ENCODE measurements around the gene JAML.
"Not testable (repeated sequence)": the region's sequence is repeated elsewhere in the genome, so short reads cannot be mapped to it uniquely, and the experiment has no call there.

JAML gene

DNA sequence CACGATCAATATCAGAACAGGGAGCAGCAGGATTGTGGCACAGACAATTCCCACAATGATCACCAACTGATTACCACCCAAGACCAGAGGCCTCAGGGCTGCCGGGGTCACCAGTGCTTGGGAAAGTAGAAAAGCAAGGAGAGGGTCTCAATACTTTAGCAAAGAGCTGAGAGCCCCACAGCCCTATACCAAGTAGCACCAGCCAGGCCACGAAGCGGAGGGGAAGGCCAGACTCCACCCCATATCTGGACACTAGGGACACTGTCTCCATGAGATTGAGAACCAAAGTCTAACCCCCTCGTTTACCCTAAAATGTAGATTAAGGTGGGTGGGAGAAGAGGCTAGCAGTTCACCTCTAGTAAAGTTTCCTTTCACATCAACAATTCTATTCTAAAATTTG lies 24.3 kb downstream of the JAML start:
- in situ Hi-C loops (cut with HindIII; ENCODE audit: low sequenced_read_pairs) = loop anchor here (5.0 kb wide), 1 partner anchor 82 kb away; no protein-coding TSS in a partner anchor

DNA sequence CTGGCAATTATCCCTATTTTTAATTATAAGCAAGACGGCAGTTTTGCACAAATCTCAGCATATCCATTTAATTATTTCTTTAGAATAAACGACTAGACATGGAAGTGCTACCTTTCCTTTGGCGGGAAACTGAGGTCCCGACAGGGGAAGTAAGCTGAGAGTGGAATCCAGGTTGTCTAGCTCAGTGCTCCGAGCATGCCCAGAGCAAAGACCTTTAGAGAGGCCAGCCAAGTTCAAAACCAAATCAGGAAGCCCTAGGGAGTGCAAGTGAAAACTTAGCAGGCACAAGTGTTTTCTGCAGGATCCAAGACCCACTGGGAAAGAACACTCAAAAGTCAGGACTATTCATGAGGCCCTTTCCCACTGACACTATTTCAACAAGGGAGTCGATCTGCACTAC lies 25.7 kb downstream of the JAML start:
- in situ Hi-C loops (cut with HindIII; ENCODE audit: low sequenced_read_pairs) = no loop called here

DNA sequence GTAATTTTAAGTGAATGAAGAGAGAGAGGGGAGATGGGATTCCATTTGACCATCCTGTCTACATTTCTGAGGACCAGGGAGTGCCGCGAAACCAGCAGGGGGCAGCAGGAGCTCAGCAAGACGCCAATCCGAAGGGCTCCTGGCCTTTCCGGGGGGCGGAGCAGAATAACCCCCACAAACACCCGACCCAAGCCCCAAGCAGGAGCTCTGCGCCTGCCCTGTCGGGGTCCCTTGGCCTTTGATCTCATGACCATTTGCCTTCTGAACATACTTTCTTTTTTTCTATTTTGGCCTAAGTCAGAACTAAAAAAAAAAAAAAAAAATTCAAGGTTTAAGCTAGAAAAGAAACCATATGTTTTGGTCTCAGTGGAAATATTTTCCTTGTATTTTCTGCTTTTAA lies 26.4 kb downstream of the JAML start:
- in situ Hi-C loops (cut with HindIII; ENCODE audit: low sequenced_read_pairs) = no loop called here

DNA sequence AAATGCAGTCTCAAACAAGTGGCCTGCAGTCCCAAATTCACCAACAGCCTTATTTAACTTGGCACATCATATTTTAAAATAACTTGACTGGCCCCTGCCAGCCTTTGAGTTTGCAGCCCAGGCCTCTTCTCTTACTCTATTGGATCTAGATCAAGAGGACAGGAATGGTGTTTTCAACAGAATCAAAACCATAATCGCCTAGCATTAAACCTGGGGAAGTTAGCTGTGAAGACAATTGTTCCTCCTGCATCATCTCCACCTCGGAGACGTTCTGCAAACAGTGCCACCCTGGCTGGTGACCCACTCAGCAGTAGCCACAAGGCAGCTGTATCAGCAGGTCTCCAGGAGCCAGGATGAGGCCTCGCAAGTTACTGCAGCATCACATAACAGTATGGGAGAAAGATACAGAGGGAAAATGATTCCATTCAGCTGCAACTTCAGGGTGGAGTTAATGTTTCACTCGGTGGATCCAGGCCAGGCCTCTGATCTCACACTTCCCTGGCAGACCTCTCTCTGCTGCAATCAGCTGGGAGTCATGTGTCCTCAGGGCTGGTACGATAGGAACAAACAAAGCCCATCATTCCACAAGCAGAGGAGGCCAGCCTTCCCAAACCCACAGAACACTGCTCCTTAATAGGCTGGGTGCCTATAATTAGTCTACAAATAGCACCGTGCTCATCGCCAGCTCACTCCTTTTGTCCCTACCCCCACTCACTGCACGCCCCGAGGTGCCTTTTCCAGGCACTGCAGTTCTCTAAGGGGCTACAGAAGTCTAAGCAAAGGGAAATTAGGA lies 29.8 kb downstream of the JAML start:
- in situ Hi-C loops (cut with HindIII; ENCODE audit: low sequenced_read_pairs) = no loop called here

DNA sequence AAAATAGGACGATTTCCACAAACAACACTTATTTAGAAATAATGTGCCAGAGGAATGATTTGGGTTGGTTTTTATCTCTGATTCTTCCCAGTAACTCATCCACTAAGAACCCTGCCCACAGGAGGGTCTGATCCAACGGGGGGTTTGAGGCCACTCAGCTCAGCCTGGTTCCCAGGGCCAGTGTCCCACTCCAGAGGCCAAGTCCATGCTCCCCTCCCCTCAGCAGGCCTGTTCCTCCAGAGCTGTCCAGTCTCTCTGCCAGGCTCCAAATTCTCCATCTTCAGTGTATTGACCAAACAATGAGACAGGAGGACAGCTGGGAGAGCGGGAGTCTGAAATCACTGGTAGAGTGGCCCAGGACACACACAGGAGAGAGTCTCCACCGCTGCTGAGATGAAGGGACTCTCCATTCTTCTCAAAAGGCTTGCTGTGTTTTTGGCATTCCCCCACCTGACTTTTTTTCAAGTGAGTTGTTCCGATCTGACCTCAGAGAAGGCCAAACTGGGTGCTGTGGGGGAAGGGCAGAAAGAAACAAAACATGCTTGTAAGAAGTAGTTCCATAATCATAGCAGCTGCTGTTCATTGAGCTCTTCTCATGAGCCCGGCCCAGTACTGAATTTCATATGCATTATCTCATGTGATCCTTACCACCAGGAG lies 30.8 kb downstream of the JAML start:
- in situ Hi-C loops (cut with HindIII; ENCODE audit: low sequenced_read_pairs) = no loop called here

DNA sequence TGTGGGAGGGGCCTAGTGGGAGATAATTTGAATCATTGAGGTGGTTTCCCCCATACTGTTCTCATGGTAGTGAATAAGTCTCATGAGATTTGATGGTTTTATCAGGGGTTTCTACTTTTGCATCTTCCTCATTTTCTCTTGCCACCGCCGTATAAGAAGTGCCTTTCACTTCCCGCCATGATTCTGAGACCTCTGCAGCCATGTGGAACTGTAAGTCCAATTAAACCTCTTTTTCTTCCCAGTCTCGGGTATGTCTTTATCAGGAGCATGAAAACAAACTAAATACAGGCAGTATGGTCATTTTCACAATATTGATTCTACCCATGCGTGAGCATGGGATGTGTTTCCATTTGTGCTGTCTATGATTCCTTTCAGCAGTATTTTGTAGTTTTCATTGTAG lies 32.0 kb downstream of the JAML start:
- in situ Hi-C loops (cut with HindIII; ENCODE audit: low sequenced_read_pairs) = not testable (repeated sequence)

DNA sequence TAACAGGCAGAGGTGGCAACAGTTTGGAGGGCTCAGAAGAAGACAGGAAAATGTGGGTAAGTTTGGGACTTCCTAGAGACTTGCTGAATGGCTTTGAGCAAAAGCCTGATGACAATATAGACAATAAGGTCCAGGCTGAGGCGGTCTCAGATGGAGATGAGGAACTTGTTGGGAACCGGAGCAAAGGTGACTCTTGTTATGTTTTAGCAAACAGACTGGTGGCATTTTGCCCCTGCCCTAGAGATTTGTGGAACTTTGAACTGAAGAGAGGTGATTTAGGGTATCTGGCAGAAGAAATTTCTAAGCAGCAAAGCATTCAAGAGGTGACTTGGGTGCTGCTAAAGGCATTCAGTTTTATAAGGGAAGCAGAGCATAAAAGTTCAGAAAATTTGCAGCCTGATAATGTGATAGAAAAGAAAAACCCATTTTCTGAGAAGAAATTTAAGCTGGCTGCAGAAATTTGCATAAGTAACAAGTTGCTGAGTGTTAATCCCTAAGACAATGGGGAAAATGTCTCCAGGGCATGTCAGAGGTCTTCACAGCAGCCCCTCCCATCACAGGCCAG lies 33.8 kb downstream of the JAML start:
- in situ Hi-C loops (cut with HindIII; ENCODE audit: low sequenced_read_pairs) = not testable (repeated sequence)

DNA sequence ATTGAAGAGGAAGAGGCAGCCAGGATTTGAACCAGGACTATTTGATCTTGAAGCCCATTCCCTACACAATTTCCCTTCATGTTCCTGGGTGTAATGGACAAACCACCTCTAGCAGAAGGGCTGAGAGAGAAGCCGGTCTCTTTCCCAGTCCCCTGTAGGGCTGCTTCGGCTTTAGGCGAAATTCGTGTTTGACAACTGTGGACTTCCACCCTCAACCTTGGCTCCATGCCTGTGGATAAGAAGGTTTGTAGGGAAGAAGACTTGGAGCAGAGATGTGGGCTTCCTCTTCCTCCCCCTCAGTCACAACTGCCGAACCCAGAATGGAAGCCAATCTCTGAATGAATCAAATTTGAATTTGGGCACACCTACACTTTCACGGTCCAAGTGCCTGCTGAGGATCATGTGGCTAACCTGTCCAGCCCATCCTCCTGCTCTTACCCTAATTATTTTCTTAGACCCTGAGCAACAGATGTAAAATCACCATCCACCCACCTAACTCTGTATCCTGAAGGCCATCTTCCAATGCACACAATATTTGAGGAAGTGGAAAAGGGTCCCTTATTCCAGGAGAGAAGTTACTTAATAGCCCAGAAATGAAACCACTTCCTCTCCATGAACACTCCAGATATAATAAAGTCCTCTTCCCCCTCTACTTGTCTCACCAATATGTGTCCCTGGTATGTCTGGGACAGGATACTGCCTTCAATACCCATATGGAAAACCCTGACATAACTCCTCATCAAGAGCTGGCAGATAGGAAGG lies 38.3 kb downstream of the JAML start:
- in situ Hi-C loops (cut with HindIII; ENCODE audit: low sequenced_read_pairs) = no loop called here

DNA sequence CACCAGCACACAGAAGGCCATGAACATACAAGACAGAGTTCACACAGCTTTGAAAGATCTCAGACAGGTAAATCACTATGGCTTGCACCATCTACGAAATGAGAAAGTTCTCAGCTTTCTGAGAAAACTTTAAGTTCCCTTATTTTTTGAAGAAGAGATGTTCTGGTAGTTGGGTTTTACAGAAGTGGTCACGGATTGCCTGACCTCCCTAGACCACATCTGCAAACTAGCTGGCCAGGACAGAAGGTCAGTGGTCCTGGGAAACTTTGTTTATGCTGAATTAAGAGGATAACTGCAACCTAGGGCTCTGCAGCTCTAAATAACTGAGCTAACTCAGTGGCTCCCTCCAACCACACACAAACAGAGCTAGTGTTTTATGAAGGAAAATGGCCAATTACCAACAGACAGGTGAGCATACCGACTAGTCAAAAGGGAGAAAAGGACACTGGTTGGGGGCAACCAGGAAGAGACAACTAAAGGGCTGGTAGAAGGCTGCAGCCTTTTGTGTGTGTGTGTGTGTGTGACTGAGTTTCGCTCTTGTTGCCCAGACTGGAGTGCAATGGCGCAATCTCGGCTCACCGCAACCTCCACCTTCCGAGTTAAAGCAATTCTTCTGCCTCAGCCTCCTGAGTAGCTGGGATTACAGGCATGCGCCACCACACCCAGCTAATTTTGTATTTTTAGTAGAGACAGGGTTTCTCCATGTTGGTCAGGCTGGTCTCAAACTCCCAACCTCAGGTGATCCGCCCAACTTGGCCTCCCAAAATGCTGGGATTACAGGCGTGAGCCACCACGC lies 39.8 kb downstream of the JAML start:
- in situ Hi-C loops (cut with HindIII; ENCODE audit: low sequenced_read_pairs) = no loop called here

DNA sequence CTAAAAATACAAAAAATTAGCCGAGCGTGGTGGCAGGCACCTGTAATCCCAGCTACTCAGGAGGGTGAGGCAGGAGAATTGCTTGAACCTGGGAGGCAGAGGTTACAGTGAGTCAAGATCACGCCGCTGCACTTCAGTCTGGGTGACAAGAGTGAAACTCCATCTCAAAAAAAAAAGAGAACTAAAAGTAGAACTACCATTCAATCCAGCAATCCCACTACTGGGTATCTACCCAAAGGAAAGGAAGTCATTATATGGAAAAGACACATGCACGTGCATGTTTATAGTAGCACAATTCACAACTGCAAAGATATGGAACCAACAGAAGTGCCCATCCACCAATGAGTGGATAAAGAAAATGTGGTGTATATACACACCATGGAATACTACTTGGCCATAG lies 41.1 kb downstream of the JAML start:
- in situ Hi-C loops (cut with HindIII; ENCODE audit: low sequenced_read_pairs) = not testable (repeated sequence)

DNA sequence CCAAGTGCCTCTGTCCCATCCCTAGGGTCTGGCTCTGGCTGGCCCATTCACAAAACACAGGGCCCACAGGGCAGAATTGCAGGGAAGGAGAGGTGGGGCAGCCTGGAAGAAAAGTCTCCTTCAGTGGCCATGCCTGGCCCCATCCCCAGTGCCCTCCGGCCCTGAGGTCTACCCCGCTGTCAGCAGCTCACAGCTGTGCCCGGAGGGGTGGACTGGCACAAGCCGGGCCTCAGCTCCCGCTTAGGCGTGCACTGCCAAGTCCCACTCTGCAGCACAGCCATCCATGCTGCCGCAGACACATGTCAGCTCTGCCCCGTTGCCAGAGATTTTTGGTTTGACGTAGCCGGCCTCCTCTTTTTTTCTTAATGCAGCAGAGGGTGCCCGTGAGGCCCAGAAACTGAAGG lies 44.5 kb downstream of the JAML start:
- in situ Hi-C loops (cut with HindIII; ENCODE audit: low sequenced_read_pairs) = no loop called here

DNA sequence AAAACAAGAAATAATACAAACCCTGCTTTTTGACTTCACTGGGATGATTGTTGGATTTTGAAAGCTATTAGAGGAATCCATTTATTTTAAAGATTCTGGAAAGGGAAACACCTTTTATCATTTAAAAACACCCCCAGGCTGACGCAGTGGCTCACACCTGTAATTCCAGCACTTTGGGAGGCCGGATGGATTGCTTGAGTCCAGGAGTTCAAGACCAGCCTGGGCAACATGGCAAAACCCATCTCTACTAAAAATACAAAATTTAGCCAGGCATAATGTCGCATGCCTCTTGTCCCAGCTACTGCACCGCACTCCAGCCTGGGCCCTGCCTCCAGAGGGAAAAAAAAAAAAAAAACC lies 48.1 kb downstream of the JAML start:
- in situ Hi-C loops (cut with HindIII; ENCODE audit: low sequenced_read_pairs) = no loop called here

DNA sequence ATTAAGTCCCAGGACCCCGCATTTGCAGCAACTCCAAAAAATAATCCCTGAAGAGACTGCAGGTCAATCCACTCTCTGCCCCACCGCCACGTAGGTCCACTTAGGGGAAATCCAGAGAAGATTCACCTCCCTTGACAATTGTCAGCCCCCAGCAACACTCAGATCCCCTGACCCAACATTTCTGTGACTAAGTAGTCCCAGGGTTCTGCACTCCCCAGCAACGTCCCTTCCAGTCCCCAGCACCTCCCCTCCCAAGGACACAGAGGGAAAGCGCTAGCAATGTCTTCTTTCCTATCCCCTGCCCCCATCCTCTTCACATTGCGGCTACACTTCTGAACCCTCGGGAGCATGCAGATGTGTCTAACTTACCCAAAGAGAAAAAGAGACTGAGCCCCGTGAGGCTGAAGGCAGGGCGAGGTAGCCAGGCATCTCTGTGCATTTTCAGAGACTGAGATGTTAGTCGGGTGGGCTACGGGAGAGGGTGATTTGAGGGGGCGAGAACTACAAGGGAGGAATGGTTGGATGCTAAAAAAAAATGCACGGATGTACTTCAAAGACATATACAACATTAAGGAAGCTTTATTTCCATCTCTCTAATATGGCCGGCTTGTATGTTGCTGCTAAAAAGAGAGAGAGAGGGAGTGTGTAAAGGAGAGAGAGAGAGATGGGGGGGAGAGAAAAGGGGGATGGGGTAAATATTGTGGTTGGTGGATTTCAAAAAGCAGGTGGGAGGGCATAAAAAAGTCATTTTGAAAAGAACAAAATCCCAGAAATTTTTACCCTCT lies 48.6 kb downstream of the JAML start, which contains the start of gene SCN2B:
SCN2B (minus strand) TSS at position 647 of the 785 bp plus-strand sequence; CDS start at position 439, 208 bp downstream.
- in situ Hi-C loops (cut with HindIII; ENCODE audit: low sequenced_read_pairs) = no loop called here

DNA sequence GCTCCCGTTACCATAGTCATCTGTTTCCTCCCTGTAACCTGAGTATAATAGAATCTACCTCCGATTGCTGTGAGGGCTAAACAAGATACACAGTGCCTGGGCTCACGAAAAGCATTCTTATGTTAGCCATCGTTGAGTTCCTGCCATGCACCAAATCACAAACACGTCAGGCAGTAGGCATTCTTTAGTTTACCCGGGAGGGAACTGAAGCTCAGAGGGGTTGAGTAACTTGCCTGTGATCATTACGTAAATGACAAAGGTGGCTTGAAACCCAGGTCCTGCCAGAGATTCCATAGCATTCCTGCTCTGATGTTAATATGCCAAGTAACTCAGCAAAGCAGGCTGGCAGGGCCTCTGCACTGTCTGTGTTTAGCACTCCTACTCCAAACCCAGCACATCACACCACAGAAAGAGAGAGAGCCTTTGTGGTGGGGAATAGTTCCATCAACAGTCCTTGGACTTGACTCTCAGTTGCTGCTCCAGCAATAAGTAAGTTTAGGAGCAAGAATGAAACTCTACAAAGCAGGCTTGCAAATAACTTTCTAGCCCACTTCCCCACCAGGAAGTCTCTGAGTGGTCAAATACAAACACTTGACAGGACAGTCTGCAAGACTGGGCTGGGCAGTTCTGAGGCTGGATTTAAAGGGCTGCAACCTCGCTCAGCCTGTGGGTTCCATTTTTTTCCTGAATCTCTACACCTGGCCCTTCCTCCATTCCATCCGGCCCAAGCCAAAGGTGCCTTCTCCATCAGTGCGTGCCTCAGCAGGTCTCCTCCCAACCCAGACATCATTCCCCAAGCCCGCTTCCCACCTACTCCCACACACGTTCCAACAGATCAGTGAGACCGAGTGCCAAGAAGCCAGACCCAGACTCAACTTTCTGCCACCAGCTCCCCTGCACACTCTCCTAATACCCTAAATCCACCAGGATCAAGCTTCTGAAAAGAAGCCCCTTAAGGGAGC lies 49.5 kb downstream of the JAML start:
- in situ Hi-C loops (cut with HindIII; ENCODE audit: low sequenced_read_pairs) = no loop called here

DNA sequence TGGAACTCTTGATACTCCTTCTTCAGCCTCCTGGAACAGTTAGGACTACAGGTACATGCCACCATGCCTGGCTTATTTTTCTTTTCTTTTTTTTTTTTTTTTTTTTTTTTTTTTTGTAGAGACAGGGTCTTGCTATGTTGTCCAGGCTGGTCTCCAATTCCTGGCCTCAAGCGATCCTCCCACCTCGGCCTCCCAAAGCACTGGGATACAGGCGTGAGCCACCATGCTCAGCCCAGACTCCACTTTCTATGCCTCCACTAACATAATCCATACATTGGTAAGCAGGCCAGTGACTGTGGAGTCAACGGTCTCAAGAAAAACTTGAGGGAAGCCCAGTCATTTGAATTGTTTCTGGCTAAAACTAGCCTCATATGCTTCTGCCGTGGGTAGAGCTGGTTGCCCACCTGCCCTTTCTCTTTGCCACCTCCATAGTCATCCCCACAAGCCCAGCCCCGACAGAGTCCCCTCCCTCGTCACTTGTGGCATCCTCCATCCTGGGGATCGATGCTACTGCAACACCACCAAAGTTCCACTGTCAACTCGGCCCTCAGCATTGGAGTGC lies 50.7 kb downstream of the JAML start:
- in situ Hi-C loops (cut with HindIII; ENCODE audit: low sequenced_read_pairs) = loop anchor here (5.0 kb wide), 3 partner anchors 37 to 83 kb away; no protein-coding TSS in a partner anchor

DNA sequence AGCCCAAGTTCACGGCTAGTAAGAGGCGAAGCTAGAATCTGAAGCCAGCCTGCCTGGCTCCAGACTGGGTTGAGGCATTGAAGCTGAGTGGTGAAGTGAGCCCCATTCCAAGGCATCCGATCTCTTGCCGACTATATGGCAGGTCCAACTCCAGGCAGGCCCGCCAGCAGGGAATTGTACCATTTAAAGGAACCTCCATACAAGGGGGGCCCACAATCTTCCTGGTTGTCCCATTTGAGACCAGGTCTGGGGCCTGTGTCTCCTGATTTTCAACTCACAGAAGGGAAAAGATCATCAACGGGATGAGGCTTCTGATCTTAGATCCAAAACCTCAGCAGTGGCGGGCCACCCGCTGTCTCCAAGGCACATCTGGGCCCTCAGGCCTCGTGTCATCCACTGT lies 52.5 kb downstream of the JAML start:
- in situ Hi-C loops (cut with HindIII; ENCODE audit: low sequenced_read_pairs) = loop anchor here (5.0 kb wide), 3 partner anchors 35 to 85 kb away; no protein-coding TSS in a partner anchor

DNA sequence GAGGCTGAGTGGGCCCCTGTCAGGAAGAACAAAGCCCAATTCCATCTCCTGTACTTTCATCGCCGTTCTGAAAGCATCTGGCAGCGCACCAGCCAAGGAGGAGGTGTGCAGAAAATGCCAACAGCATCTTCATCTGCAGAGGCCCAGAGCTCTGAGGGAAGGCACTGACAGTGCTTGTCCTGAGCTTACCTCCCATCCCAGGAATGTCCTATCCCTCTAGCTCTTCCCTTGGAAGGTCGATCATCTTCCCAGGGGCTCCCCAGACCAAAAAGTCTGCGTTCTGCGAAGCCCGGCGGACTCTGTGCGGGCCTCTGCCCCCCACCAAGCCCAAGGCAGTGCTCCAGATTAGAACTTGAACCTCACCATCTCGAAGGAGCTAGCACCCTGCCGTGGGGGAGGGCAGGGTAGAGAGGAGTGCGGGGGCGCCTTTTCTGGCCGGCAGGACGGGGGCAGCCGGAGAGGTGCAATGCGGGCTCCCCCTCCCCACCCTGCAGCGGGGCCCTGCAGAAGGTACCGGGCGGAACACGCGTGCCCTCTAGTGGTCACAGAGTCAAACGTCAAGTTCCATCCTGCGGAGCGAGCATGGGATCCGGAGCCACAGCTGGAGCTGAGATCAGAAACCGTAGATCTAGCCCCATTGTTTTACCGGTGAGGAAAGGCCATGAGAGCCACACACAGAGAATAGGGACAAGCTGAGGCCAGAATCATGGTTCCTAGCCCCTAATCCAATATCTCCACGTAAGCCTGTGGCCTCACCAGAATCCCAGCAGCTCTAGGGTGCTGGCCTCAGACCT lies 53.3 kb downstream of the JAML start:
- in situ Hi-C loops (cut with HindIII; ENCODE audit: low sequenced_read_pairs) = loop anchor here (5.0 kb wide), 3 partner anchors 34 to 86 kb away; no protein-coding TSS in a partner anchor

Measured in endothelial cell of hepatic sinusoid (primary cell).